HG02798 (cell line): ENCODE measurements around the gene R3HDM4.
A peak's percentile ranks its signal among the peaks of the same experiment; 100 is the strongest.

Source experiments
- ATAC-seq: cut with Tn5 transposase; IDR thresholded peaks from one replicate; pipeline ENCODE4 v1.9.1; 2021; ENCODE audit warnings: mild to moderate bottlenecking; ENCODE audit not compliant: unreplicated experiment, poor library complexity

Gene R3HDM4

DNA sequence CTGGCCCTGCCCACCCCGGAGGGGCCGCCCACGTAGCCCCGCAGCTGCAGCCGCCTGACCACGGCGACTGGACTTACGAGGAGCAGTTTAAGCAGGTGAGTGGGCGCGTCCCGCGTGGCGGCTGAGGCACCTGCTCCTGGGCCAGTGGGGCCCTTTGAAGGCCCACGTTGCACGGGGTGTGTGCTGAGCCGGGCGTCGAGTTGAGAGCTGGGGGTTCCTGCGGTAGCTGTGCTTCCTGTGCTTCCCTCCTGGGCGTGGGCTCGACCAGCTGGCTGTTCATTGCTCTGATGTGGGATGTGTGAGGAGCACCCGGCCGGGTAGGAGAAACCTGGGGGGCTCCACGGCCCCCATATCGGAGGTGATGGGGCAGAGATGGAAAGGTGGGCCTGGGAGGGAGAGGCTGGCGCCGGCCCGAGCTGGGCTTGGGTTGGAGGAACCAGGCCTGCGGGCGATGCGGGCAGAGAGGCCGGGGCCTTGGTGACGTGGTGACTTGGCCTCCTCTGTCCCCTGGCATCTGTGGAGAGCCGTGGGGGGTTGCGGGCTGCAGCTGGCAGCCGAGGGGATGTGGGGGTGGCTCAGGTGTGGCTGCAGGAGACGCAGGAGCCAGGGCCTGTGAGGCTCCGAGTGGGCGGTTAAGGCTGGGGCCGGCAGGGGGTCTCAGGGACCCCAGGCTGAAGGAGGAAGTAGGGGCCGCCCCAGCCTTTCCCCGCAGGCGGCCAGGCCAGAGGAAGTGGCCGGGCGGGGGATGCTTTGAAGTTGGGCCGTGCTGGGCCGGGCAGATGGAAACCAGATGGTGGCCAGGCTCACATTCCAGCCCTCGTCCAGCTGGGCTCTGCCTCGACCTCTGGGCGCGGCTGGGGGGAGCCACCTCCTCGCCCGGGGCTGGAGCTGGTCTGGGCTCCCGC lies 19.9 kb upstream of the R3HDM4 start:
- ATAC-seq: no peak

DNA sequence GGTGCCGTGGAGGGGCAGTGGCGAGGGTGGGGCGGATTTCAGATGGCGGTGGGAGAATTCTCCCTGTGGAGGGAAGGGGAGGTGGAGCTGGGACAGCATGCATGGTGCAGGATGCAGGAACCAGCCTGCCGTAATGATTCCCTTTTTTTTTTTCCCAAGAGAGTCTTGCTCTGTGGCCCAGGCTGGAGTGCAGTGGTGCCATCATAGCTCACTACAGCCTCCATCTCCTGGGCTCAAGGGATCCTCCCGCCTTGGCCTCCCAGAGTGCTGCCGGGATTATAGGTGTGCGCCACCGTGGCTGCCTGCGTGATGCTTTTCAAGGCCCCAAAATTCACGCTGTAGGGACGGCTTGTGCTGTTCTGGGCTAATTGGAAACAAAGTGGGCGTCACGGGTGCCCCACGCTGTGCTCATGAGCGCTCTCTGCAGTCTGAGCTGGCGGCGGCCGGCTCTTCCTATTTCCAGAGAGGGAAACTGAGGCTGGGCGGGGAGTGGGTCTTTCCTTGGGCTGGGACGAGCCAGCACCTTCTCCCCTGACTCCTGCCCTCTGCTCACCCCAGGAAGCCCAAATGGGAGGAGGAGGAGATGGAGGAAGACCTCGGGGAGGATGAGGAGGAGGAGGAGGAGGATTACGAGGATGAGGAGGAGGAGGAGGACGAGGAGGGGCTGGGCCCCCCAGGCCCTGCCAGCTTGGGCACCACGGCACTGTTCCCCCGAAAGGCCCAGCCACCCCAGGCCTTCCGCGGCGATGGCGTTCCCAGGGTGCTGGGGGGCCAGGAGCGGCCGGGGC lies 19.0 kb upstream of the R3HDM4 start:
- no peak for ATAC-seq

GRCh38 chr19:929891-930258 lies 16.9 kb upstream of the R3HDM4 start:
- no peak for ATAC-seq

GRCh38 chr19:929203-929890 lies 16.3 kb upstream of the R3HDM4 start:
- no peak for ATAC-seq

DNA sequence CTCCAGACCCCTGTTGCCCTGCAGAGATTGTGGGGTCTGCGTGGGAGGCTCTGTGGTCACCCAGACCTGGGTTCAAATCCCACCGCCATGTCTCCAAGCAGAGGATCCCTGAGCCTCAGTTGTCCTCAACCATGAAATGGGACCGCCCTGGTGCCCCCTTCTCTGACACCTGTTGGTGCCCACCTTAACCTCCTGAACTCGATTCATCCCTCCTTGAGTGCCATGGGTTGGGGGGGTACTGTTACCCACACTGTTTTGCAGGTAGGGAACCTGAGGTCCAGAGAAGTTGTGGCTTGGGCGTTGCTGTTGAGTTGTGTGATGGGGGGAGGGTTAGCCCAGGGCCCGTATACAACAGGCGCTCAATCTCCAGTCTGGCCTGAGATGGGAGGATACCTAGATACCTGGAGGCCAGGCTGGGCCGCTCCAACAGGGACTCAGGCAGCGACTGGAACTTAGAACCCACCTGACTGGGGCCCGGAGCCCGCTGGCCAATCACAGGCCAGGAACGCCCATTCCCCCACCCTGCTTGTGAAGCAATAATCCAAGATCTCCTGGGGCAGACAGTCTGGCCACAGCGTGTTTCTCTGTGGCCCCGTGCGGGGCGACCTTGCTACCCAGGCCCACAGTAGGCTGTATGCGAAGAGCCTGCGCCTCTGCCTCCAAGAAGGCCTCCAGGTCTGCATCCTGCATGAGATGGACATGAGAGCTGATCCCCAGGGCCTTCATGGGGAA lies 15.6 kb upstream of the R3HDM4 start:
- no peak for ATAC-seq

DNA sequence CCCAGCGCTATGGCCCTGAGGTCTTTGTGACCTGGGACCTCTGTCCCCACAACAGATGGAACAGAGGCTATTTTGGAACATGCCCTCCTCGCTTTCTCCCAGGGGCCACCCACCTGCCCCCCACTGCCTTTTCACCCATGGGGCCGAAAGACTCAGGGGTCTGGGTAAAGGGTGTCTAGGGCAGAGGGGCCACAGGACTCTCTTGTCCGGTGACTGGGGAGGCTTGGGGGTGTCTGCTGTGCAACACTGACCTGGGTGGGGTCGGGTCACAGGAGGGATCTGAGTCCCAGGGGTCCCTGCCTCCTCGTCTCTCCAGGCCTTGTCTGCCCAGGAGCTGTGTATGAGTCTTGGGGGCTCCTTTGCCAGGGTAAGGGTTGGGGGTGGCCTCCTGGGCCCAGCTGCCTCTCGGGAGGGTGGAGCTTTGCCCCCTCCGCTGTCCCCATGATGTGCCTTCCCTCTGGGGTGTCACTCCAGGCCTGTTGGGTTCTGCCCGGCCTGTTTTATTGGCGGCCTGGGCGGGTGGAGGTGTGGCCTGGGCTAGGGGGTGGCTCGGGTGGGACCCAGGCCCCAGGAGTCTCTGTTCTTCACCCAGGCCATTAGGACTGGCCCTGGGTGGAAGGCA lies 14.9 kb upstream of the R3HDM4 start:
- ATAC-seq: no peak

DNA sequence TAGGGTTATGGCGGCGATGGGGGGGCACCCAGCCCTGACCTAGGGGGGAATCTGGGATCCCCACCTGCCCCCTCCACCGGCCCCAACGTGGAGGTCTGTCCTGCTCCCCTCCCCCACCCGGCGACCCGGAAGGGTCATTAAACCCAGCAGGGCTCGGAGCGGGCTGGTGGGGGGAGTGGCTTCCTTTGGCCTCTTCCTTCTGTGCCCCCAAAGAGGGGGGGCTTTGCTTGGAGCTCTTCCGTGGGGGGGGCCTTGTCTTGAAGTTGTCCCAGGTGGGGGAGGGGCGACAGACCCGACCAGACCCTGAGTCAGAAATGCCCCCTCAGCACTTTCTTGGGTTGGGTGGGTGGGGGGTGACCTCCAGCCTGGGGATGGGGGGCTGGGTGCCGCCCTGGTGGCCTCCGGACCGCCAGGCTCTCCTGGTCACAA lies 14.3 kb upstream of the R3HDM4 start:
- no peak for ATAC-seq

GRCh38 chr19:926589-927350 lies 13.8 kb upstream of the R3HDM4 start:
- ATAC-seq: no peak

- ATAC-seq: no peak
These were observed 13.2 kb upstream of the R3HDM4 start for GRCh38 chr19:926323-926588.

DNA sequence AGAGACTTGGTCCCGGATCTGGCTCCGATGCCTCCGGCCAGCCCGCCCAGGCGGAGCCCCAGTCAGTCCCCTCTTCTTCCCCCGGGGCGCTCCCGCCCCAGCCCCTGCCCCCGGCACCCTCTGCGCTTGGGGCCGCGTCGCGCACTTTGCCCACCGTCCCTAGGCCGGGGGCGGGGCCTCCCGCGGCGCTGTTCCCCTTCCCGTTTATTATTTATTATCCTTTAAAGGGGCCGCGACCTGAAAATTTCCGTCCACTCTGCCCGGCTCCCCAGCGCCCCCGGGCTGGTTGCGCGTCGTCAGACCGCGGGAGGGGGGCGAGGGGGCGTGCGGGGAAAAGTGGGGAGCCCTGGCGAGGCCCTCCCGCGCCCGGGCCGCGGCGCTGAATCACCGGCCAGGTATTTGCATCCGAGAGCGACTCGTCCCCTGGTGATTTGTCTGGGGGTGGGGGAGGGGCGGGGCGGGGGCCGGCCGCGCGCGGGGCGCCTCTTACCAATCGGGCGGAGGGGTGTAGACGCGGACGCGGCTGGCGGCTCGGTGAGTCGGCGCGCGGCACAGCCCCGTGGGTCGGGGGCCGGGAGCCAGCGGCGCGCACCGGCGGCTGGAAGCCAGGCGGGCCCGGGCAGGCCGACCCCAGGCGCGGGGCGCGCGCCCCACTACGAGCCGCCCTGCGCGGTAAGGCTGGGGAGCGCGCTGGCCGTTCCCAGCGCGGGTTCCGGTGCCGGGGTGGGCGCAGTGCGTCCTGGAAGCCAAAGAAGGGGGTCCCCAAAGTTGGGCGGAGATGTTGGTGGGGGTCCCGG lies 12.7 kb upstream of the R3HDM4 start, which contains the start of gene ARID3A:
TSS of gene ARID3A (plus strand) at position 510 of the 797 bp plus-strand sequence. CDS start 3,494 bp downstream, outside the sequence.
- ATAC-seq: peak; percentile 67

GRCh38 chr19:925087-925525 lies 12.1 kb upstream of the R3HDM4 start:
- peak; percentile 25 for ATAC-seq

GRCh38 chr19:924553-925086 lies 11.6 kb upstream of the R3HDM4 start:
- ATAC-seq: peak; percentile 0

DNA sequence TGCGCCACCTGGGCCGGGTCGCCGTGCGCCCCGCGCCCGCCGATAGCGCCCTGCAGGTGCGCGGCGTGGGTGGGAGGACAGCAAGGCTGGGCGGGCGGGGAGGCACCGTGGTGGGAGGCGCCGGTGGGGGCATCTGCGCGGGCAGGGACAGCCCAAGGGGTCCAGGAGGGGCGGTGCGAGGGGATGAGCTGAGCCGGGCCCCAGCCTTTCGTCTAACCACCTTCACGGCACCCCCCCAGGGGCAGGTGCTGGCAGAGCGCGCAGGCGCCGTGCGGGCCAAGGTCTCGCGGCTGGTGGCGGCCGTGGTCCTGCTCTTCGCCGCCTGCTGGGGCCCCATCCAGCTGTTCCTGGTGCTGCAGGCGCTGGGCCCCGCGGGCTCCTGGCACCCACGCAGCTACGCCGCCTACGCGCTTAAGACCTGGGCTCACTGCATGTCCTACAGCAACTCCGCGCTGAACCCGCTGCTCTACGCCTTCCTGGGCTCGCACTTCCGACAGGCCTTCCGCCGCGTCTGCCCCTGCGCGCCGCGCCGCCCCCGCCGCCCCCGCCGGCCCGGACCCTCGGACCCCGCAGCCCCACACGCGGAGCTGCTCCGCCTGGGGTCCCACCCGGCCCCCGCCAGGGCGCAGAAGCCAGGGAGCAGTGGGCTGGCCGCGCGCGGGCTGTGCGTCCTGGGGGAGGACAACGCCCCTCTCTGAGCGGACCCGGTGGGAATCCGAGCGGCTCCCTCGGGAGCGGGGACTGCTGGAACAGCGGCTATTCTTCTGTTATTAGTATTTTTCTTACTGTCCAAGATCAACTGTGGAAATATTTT lies 7.2 kb upstream of the R3HDM4 start:
- peak; percentile 27 for ATAC-seq

DNA sequence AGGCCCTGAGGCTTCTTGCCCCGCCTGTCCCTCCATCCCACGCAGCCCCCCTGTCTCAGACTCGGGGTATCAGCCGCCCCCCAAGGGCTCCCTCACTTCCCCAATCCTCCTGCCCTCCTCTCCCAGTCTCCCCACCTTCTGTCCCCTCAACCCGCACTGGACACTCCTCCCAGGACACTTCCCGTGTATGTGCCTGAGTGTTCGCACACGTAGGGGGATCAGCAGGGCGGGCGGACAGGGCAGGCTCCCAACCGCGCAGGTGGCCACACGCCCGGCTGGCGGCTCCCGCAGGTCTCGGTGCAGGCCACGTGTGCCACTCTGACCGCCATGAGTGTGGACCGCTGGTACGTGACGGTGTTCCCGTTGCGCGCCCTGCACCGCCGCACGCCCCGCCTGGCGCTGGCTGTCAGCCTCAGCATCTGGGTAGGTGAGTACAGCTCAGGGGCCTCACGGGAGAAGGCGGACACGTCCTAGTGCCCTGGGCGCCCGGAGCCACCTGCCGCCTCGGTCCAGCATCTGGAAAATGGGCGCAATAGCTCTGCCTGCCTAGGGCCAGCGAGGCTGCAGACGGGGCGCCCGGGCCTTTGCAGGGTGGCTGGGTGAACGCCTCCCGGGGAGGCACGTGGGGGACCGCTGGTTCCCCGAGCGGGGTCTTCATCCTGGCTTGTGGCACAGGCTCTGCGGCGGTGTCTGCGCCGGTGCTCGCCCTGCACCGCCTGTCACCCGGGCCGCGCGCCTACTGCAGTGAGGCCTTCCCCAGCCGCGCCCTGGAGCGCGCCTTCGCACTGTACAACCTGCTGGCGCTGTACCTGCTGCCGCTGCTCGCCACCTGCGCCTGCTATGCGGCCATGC lies 6.4 kb upstream of the R3HDM4 start:
- ATAC-seq: peak; percentile 14

DNA sequence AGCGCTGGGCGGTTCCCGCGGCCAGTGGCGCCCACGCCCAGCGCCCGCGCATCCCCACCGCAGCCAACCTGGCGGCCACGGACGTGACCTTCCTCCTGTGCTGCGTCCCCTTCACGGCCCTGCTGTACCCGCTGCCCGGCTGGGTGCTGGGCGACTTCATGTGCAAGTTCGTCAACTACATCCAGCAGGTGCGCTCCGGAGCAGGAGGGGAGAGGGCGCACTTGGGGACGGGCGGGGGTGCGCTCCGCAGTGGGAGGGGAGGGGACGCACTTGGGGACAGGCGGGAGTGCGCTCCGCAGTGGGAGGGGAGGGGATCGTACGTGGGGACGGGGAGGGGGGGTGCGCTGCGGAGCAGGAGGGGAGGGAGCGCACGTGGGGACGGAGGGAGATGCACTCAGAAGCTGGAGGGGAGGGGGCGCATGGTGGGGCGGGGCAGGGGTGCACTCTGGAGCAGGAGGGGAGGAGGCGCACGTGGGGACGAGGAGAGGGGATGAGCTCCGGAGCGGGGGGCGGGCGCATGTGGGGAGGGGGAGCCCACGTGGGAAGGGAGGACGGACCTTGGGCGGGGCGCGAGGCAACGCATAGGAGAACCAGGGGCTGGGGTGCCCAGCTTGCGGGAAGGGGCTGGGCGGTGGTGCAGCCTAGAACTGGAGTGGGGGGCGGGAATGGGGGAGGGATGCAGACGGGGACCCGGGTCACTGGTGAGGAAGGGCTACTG lies 5.6 kb upstream of the R3HDM4 start:
- no peak for ATAC-seq

DNA sequence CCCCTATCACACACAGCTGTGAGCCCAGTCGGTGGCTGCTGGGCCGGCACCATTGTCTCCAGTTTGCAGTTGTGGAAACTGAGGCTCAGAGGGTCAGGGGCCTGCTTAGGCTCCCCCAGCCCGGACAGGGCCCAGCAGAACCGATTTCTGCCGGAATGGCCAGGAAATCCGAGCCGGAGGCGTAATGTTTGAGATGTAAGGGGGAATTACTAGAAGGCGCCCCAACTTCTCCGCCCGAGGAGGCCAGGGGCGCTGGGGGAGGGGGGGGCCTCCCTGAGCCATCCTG lies 5.1 kb upstream of the R3HDM4 start:
- no peak for ATAC-seq
